ENCODE results near the gene NPRL2. TPM values are rescaled to one million over a fixed set of nuclear protein-coding genes. Genes with fewer than 3 reads are reported as not detected.

NPRL2 gene
- total and polyA plus RNA-seq, 2 of the 13 experiments (the other 11 are each of a cell fraction or from before 2014, with no cell fraction given): 30.6 to 51.4 TPM

DNA sequence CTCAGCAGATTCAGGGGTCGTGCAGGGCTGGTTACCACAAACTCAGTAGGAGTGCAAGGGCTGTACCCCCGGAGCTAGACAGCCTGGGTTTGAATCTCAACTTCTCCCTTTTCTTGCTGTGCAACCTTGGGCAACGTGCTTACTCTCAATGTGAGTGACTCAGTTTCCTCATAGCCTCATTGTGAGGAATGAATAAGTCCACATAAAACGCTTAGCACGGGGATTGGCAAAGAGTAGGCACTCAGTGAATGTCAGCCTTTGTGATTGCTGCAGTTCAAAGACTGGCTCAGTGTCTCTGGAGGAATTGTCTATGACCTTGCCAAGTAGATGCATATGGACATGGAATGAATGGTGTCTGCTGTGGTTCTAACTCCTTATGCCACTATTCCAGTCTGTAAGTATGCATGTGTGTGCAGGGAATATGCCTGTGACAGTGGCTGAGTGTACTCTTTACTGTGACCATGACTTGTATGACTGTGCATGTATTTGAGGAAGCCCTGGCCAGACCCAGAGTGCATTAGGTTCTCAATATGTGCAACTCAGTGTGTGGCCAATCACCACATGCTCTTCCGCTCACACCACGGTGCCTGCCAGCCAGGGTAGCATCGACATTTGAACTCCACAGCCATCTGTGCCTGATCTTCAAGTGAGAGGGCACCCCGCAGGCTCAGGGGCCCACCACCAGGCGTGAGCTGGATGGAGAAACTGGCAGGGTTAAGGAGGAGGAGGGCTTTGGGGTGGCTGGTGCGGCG, 50.5 kb downstream of the NPRL2 start (continued):
- no peak for TF ChIP-seq YY1 (IDR thresholded peaks at IDR 0.05; ENCODE audit: insufficient read depth, insufficient replicate concordance, low read depth, low read length)
- 0 out of 2 replicates have a peak, but pooled peaks have one; percentile 46 for TF ChIP-seq ZNF446 (CRISPR knock-in tag; IDR thresholded peaks at IDR 0.05)
- TF ChIP-seq, protein P1, sequence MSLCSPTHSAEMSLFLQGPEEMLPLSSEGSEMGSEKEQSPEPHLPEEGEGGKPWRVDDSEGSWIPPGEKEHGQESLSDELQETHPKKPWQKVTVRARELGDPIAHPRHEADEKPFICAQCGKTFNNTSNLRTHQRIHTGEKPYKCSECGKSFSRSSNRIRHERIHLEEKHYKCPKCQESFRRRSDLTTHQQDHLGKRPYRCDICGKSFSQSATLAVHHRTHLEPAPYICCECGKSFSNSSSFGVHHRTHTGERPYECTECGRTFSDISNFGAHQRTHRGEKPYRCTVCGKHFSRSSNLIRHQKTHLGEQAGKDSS (CRISPR knock-in tag; IDR thresholded peaks at IDR 0.05; ENCODE audit: borderline replicate concordance, low read depth): no peak
- TF ChIP-seq, protein P2, sequence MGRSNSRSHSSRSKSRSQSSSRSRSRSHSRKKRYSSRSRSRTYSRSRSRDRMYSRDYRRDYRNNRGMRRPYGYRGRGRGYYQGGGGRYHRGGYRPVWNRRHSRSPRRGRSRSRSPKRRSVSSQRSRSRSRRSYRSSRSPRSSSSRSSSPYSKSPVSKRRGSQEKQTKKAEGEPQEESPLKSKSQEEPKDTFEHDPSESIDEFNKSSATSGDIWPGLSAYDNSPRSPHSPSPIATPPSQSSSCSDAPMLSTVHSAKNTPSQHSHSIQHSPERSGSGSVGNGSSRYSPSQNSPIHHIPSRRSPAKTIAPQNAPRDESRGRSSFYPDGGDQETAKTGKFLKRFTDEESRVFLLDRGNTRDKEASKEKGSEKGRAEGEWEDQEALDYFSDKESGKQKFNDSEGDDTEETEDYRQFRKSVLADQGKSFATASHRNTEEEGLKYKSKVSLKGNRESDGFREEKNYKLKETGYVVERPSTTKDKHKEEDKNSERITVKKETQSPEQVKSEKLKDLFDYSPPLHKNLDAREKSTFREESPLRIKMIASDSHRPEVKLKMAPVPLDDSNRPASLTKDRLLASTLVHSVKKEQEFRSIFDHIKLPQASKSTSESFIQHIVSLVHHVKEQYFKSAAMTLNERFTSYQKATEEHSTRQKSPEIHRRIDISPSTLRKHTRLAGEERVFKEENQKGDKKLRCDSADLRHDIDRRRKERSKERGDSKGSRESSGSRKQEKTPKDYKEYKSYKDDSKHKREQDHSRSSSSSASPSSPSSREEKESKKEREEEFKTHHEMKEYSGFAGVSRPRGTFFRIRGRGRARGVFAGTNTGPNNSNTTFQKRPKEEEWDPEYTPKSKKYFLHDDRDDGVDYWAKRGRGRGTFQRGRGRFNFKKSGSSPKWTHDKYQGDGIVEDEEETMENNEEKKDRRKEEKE (IDR thresholded peaks at IDR 0.05): no peak
- TF ChIP-seq HHEX (CRISPR knock-in tag; IDR thresholded peaks at IDR 0.05): no peak
- TF ChIP-seq ZNF501 (CRISPR knock-in tag; IDR thresholded peaks at IDR 0.05): 0 out of 2 replicates have a peak, but pooled peaks have one; percentile 4
- no peak for TF ChIP-seq REXO4 (CRISPR knock-in tag; IDR thresholded peaks at IDR 0.05; ENCODE audit: borderline replicate concordance)
- no peak for TF ChIP-seq SOX13 (IDR thresholded peaks at IDR 0.05)
- no peak for TF ChIP-seq SOX13 (CRISPR knock-in tag; conservative IDR thresholded peaks at IDR 0.05 in 1 of 2, IDR thresholded peaks at IDR 0.05 in 1 of 2)
- TF ChIP-seq ZNF747 (CRISPR knock-in tag; IDR thresholded peaks at IDR 0.05; ENCODE audit: borderline replicate concordance): no peak
- no peak for TF ChIP-seq MLLT10 (CRISPR knock-in tag; IDR thresholded peaks at IDR 0.05)
- TF ChIP-seq STAG1 (CRISPR knock-in tag; IDR thresholded peaks at IDR 0.05): no peak
- no peak for TF ChIP-seq CBX1 (IDR thresholded peaks at IDR 0.05; ENCODE audit: low read depth)
- TF ChIP-seq KLF9 (CRISPR knock-in tag; IDR thresholded peaks at IDR 0.05; ENCODE audit: low read depth): no peak
- no peak for TF ChIP-seq YEATS2 (CRISPR knock-in tag; IDR thresholded peaks at IDR 0.05; ENCODE audit: borderline replicate concordance)
- no peak for TF ChIP-seq GTF2F1 (IDR thresholded peaks at IDR 0.05; ENCODE audit: low read length)
- TF ChIP-seq, protein P3, sequence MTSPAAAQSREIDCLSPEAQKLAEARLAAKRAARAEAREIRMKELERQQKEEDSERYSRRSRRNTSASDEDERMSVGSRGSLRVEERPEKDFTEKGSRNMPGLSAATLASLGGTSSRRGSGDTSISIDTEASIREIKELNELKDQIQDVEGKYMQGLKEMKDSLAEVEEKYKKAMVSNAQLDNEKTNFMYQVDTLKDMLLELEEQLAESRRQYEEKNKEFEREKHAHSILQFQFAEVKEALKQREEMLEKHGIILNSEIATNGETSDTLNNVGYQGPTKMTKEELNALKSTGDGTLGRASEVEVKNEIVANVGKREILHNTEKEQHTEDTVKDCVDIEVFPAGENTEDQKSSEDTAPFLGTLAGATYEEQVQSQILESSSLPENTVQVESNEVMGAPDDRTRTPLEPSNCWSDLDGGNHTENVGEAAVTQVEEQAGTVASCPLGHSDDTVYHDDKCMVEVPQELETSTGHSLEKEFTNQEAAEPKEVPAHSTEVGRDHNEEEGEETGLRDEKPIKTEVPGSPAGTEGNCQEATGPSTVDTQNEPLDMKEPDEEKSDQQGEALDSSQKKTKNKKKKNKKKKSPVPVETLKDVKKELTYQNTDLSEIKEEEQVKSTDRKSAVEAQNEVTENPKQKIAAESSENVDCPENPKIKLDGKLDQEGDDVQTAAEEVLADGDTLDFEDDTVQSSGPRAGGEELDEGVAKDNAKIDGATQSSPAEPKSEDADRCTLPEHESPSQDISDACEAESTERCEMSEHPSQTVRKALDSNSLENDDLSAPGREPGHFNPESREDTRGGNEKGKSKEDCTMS (CRISPR knock-in tag; conservative IDR thresholded peaks at IDR 0.05): no peak
- TF ChIP-seq GATAD1 (CRISPR knock-in tag; IDR thresholded peaks at IDR 0.05): no peak
- no peak for TF ChIP-seq SSRP1 (CRISPR knock-in tag; IDR thresholded peaks at IDR 0.05)
- no peak for TF ChIP-seq ZNF850 (CRISPR knock-in tag; conservative IDR thresholded peaks at IDR 0.05)
- TF ChIP-seq ATF7-NPFF (CRISPR knock-in tag; IDR thresholded peaks at IDR 0.05; ENCODE audit: low read depth): no peak
- TF ChIP-seq PHF5A (CRISPR knock-in tag; IDR thresholded peaks at IDR 0.05; ENCODE audit: low read depth, unreplicated experiment): no peak
- TF ChIP-seq, protein P4, sequence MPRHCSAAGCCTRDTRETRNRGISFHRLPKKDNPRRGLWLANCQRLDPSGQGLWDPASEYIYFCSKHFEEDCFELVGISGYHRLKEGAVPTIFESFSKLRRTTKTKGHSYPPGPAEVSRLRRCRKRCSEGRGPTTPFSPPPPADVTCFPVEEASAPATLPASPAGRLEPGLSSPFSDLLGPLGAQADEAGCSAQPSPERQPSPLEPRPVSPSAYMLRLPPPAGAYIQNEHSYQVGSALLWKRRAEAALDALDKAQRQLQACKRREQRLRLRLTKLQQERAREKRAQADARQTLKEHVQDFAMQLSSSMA (CRISPR knock-in tag; IDR thresholded peaks at IDR 0.05): no peak

Measured in HepG2 (cell line).